Right ventricle myocardium superior (tissue), 1 donor: Measurements from ENCODE around the gene DHH. TPM values are rescaled to one million over a fixed set of nuclear protein-coding genes. Genes with fewer than 3 reads are reported as not detected.
A peak's percentile ranks its signal among the peaks of the same experiment; 100 is the strongest.
"Not testable (repeated sequence)": the region's sequence is repeated elsewhere in the genome, so short reads cannot be mapped to it uniquely, and the experiment has no call there.

Source experiments
- ATAC-seq: fragments of 200-7000 bp; cut with Tn5 transposase; one replicate; pipeline ENCODE4 v1.9.1; 2020; ENCODE audit warnings: mild to moderate bottlenecking; ENCODE audit not compliant: poor library complexity
- DNase-seq: peaks from one replicate; pipeline ENCODE4 v3.0.0-alpha.2; 2020
- intact Hi-C: fragments of 100-400 bp; cut with DNase I; formaldehyde crosslinking; loops from one replicate; pipeline ENCODE4 v1.11.2; 2022
- long read RNA-seq: library from polyadenylated mRNA; unstranded; transcript quantifications from one replicate; pipeline ENCODE4 v2.0.0, GENCODE V29; 2021
- total RNA-seq: library from RNA; stranded (reverse); fragmentation: NEBNext Ultra II Directional; extraction: Animal tissue kit (Norgen Biotek cat#: 25700); gene quantifications from one replicate; pipeline ENCODE4 v1.2.1, GENCODE V29; 2021
- donor health status: DM: no; HTN: yes; CAD: no; lungs with severe emphysema.

The DHH gene
- total RNA-seq: 0.32 TPM
- long read RNA-seq: 0 reads

DNA sequence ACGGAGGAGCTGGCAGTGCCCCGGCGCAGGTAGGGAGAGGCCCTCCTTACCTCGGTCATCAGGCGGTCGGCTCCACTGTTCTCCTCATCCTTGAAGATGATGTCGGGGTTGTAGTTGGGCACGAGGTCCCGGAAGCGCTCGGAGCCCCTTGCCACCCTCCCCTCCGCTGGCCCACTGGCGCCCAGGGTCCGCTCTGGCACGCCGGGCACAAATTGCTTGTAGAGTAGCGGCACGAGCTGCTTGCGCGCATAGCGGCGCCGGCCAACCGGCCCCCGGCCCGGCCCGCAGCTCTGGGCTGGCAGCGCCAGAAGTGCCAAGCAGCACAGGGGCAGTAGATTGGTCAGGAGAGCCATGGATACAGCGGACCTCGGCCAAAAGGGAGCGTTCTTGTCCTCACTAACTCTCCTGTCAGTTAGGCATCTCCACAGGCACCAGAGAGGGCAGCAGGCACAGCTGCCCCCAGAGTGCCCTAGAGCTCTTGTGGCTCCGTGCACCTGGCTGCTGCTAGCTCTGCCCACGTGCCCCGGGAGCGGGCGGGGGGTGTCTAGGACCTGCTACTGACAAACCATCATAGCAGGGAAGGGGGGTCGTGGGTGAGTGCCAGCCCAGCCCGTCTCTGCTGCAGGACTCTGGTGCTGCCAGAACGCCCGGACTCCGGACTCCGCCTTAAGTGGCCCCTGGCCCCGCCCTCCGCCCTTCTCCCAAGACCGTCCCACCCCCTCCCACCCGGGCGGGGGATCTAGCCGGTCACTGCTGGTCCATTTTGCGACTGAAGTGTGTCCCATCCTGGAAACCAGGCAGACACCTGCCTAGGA lies at the start of gene DHH:
TSS of gene DHH (minus strand) at position 642 of the 815 bp plus-strand sequence. CDS start at position 353, 289 bp downstream.
- ATAC-seq (peak; percentile 31), DNase-seq (peak; percentile 63)
- intact Hi-C loops: no loop called here

GRCh38 chr12:49144384-49144783 lies 49.8 kb upstream of the DHH start:
- intact Hi-C loops: no loop called here
- DNase-seq: no peak
- ATAC-seq: no peak

- intact Hi-C loops: no loop called here
- DNase-seq: no peak
- no peak for ATAC-seq
Observed at GRCh38 chr12:49138999-49139398, 44.4 kb upstream of the DHH start.

DNA sequence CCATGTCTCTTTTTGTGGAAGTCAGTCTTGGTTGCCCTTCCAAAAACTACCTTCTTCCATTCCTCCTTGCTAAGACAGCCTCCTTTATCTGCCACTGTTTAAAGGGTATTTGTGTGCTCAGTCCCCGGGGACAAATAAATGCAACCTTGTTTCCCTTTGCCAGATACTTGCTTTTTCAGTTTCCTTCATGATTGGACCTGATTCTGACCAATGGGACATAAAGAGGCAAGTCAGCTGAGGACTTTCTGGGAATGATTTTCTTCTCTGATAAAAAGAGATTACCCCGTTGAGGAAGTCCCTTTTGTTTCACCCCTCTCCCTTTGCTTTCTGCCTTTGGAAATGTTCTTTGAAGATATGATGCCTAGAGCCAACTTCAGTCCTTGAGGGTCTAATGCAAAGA lies 44.0 kb upstream of the DHH start:
- DNase-seq: no peak
- ATAC-seq: no peak
- intact Hi-C loops: no loop called here

GRCh38 chr12:49137476-49137875 lies 42.9 kb upstream of the DHH start:
- DNase-seq (no peak), ATAC-seq (no peak)
- intact Hi-C loops: no loop called here

DNA sequence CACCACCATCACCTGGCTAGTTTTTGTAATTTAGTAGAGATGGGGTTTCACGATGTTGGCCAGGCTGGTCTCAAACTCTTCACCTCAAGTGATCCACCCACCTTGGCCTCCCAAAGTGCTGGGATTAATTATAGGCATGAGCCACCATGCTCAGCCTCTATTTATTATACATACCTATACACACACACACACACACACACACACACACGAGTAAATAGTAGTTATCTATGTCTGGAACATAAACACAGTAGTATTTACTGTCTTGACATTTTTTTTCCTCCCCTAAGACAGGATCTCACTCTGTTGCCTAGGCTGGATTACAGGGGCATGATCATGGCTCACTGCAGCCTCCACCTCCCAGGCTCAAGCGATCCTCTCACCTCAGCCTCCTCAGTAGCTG lies 42.4 kb upstream of the DHH start:
- ATAC-seq, DNase-seq, intact Hi-C loops: not testable (repeated sequence)

DNA sequence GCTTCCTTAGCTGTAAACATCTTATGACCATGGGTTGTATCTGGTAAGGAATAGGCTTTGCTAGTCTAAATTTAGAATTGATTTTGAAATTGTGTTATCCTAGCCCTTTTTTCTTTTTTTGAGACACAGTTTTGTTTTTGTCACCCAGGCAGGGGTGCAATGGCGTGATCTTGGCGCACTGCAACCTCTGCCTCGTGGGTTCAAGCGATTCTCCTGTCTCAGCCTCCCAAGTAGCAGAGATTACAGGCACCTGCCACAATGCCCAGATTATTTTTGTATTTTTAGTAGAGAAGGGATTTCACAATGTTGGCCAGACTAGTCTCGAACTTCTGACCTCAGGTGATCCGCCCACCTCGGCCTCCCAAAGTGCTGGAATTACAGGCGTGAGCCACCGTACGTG lies 39.0 kb upstream of the DHH start:
- DNase-seq: no peak
- ATAC-seq: no peak
- intact Hi-C loops: loop anchor here (5.0 kb wide), 1 partner anchor 99 kb away; no protein-coding TSS in a partner anchor

DNA sequence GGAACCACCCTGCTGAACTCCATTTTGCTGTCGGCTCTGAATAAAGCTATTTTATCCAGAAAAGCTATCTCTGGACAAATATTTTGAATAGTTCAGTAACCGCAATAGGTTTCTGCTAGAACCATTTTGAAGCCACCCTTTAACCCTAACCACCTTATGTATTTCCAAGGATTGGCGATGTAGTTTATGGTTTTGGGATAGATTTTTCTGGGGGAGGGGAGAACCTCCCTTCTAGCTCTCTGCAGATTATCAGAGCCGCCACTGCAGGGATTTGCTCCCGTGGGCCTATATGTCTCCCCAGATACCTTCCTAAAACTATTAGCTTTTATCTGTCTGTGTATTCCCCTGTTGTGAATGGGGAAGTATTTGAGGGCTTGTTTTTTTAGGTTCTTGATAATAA lies 38.4 kb upstream of the DHH start:
- intact Hi-C loops: loop anchor here (5.0 kb wide), 1 partner anchor 99 kb away; no protein-coding TSS in a partner anchor
- no peak for ATAC-seq
- DNase-seq: no peak

GRCh38 chr12:49131894-49132461 lies 37.4 kb upstream of the DHH start:
- ATAC-seq (no peak), DNase-seq (no peak)
- intact Hi-C loops: loop anchor here (2.0 to 5.0 kb wide), 2 partner anchors 57 to 100 kb away; partner anchors contain the start of gene TUBA1A

GRCh38 chr12:49131051-49131893 lies 36.7 kb upstream of the DHH start, which contains the start of gene TUBA1B:
Gene TUBA1B (minus strand): TSS chr12:49131395. CDS start chr12:49131300, 95 bp downstream.
- ATAC-seq: peak; percentile 94
- DNase-seq: peak; percentile 96
- intact Hi-C loops: loop anchor here (2.0 to 5.0 kb wide), 2 partner anchors 58 to 101 kb away; partner anchors contain the start of gene TUBA1A

DNA sequence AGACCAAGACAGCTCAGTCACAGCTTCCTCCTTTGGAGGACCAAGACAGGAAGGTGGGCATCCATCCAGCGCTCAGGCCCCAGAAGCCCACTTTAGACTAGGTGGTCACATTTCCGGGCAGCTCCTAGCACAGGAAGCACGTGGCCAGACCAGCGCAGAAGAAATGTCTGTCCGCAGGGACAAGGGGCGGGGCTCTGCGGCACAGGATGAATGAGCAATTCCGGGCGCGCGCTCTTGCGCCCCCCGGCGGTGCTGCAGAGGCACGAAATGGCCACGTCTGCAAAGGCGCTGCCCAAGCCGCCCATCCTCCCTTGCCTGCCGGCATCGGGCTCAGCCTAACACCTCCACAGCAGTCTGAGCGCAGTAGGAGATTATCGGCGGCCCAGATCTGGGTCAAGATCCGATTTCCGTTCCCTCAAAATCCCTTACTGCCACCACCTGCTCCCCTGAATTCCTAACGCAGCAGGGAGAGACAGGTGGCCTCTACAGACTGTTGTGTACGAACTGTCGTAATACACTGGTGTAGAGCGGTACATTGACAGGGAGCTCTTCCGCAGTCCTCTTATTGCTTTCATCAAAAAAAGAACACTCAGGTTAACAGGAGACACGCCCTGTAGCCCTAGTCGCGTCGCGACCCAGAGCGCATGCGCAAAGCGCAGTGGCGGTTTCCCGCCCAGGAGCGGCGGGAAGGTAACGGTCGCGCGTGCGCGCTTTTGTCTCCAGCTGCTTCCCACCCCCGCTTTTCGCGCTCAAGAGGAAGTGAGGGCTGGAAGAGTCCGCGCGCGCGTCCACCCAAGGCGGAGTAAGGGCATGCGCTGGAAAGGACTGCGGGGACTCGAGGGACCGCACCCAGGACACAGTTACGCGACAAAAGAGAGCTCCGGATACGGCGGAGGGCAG lies 35.8 kb upstream of the DHH start:
- intact Hi-C loops: loop anchor here (2.0 to 5.0 kb wide), 2 partner anchors 58 to 102 kb away; partner anchors contain the start of gene TUBA1A
- DNase-seq (peak; percentile 97), ATAC-seq (peak; percentile 88)

- ATAC-seq (no peak), DNase-seq (peak; percentile 70)
- intact Hi-C loops: loop anchor here (2.0 to 5.0 kb wide), 2 partner anchors 59 to 103 kb away; partner anchors contain the start of gene TUBA1A
Observed at GRCh38 chr12:49129332-49130150, 34.9 kb upstream of the DHH start.

DNA sequence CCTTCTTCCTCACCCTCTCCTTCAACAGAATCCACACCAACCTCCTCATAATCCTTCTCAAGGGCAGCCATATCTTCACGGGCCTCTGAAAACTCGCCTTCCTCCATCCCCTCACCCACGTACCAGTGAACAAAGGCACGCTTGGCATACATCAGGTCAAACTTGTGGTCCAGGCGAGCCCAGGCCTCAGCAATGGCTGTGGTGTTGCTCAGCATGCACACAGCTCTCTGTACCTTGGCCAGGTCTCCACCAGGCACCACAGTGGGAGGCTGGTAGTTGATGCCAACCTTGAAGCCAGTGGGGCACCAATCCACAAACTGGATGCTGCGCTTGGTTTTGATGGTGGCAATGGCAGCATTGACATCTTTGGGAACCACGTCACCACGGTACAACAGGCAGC lies 33.4 kb upstream of the DHH start:
- DNase-seq, ATAC-seq, intact Hi-C loops: not testable (repeated sequence)

GRCh38 chr12:49126852-49127763 lies 32.5 kb upstream of the DHH start:
- intact Hi-C loops: no loop called here
- no peak for ATAC-seq
- no peak for DNase-seq

DNA sequence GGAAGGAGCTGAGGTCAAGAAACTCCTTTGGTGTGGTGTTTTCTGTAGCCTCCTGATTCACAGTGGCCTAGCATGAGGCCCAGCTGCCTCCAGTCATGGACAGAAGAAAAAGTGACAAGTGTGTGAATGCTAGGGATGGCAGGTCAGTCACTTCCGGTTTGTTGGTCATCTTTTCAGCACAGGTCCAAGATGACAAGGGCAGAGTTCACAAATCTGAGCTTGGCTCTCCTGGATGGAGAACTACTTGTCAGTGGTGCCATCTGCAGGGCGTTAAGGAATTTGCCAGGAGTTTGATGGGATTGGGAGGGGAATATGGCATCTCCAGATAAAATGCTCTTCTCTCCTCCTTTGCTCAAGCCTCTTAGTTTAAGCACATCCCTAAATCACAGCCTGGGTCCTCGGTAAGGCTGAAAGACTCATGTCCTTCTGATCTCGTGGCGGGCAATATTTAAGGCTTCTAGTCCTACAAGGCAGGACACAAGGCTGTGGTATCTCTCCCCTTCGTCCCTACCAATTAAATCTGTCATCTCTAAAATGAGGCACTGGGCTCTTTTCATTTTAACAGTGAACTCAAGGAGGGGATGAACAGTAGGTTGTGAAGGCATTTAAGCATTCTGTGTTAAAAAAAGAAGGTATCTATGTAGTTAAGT lies 26.6 kb upstream of the DHH start:
- intact Hi-C loops: loop anchor here (5.0 kb wide), 1 partner anchor 34 kb away; no protein-coding TSS in a partner anchor
- ATAC-seq: peak; percentile 89
- DNase-seq: no peak
